Panc1 (cell line): ENCODE measurements around the gene ACSL5. TPM values are rescaled to one million over a fixed set of nuclear protein-coding genes. Genes with fewer than 3 reads are reported as not detected.

Source experiments
- ATAC-seq: fragments of 200-7000 bp; cut with Tn5 transposase; 2 replicates; pipeline ENCODE4 v1.9.1; 2020; ENCODE audit warnings: mild to moderate bottlenecking, moderate library complexity
- BruUV-seq: library from RNA; stranded (reverse); fragments of 400-500 nt; replicated peaks from 2 replicates; lab custom pipeline; 2021; lab: Mats Ljungman, UMichigan
- CTCF ChIA-PET: fragments of 300-600 bp; sonication (Branson Sonifier 250); formaldehyde crosslinking; loops from one replicate; lab custom pipeline; 2022; ENCODE audit warnings: antibody characterized with exemption; lab: Charles Lee
- POLR2A ChIA-PET: fragments of 300-600 bp; sonication (Branson Sonifier 250); formaldehyde crosslinking; loops from one replicate; lab custom pipeline; 2022; ENCODE audit warnings: antibody characterized with exemption; lab: Charles Lee
- DNase-seq: peaks from one replicate; pipeline ENCODE4 v3.0.0-alpha.2; 2010; ENCODE audit warnings: low read depth, low spot score
- H3K27ac ChIP-seq: 2 replicates; pipeline ENCODE4 v1.5.1; 2011; ENCODE audit warnings: mild to moderate bottlenecking, low read length, inconsistent platforms
- H3K27me3 ChIP-seq: fragments of 200-500 bp; sonication (Bioruptor generic); 2 replicates; pipeline ENCODE4 v1.6.0; 2014; ENCODE audit warnings: low read length, inconsistent platforms; ENCODE audit not compliant: control insufficient read depth, insufficient read depth
- H3K36me3 ChIP-seq: fragments of 200-500 bp; sonication (Bioruptor generic); 2 replicates; pipeline ENCODE4 v1.5.1; 2014; ENCODE audit warnings: inconsistent platforms, mild to moderate bottlenecking, low read length, moderate library complexity; ENCODE audit not compliant: control insufficient read depth, insufficient read depth
- H3K4me1 ChIP-seq: 2 replicates; pipeline ENCODE4 v1.5.1; 2011; ENCODE audit warnings: inconsistent platforms, mild to moderate bottlenecking, low read length, moderate library complexity; ENCODE audit not compliant: control insufficient read depth, insufficient read depth
- H3K4me3 ChIP-seq, 2 experiments: 2 replicates each; pipeline ENCODE4 v1.5.1; 2011 to 2012; ENCODE audit warnings: low read depth in 2 of 2, low read length in 2 of 2, mild to moderate bottlenecking in 2 of 2, inconsistent platforms in 1 of 2, moderate library complexity in 1 of 2
- H3K9me3 ChIP-seq: fragments of 200-500 bp; sonication (Bioruptor generic); 2 replicates; pipeline ENCODE4 v1.5.1; 2014; ENCODE audit warnings: low read depth, mild to moderate bottlenecking, inconsistent platforms, low read length, moderate library complexity; ENCODE audit not compliant: control insufficient read depth, insufficient read depth
- CTCF ChIP-seq: fragments of 450-650 bp; IDR thresholded peaks from 2 replicates; pipeline ENCODE4 v1.5.1; 2017; ENCODE audit warnings: mild to moderate bottlenecking
- POLR2AphosphoS5 ChIP-seq: IDR thresholded peaks from 2 replicates; pipeline ENCODE4 v1.6.1; 2012; ENCODE audit warnings: mild to moderate bottlenecking, low read depth, low read length, moderate library complexity
- REST ChIP-seq, 2 experiments: IDR thresholded peaks; 2 replicates each; pipeline ENCODE4 v1.6.1; 2011 to 2012; ENCODE audit warnings: low read depth in 2 of 2, control low read depth in 1 of 2, low read length in 1 of 2, mild to moderate bottlenecking in 1 of 2, moderate library complexity in 1 of 2; ENCODE audit not compliant: insufficient read depth in 1 of 2
- SIN3A ChIP-seq: IDR thresholded peaks from 2 replicates; pipeline ENCODE4 v1.6.1; 2012; ENCODE audit warnings: low read depth, mild to moderate bottlenecking, low read length, moderate library complexity, borderline replicate concordance; ENCODE audit not compliant: insufficient read depth
- TCF7L2 ChIP-seq: IDR thresholded peaks from 2 replicates; pipeline ENCODE4 v1.6.1; 2011; ENCODE audit warnings: mild to moderate bottlenecking, low read depth, low read length, inconsistent platforms
- in situ Hi-C: cut with HindIII; loops from 2 replicates; pipeline ENCODE4 v1.10.0; 2016; ENCODE audit warnings: low sequenced_read_pairs, low pct_unique_long_range_greater_than_20kb
- intact Hi-C: fragments of 100-400 bp; cut with micrococcal nuclease; formaldehyde crosslinking; loops from one replicate; pipeline ENCODE4 v1.10.0; 2022; ENCODE audit not compliant: unreplicated experiment
- total RNA-seq: library from RNA; stranded (reverse); gene quantifications from one replicate; pipeline ENCODE4 v1.2.1, GENCODE V29; 2021; ENCODE audit not compliant: unreplicated experiment

The ACSL5 gene
- total RNA-seq, 1 experiment from 2014 or later, result 2.4 TPM

DNA sequence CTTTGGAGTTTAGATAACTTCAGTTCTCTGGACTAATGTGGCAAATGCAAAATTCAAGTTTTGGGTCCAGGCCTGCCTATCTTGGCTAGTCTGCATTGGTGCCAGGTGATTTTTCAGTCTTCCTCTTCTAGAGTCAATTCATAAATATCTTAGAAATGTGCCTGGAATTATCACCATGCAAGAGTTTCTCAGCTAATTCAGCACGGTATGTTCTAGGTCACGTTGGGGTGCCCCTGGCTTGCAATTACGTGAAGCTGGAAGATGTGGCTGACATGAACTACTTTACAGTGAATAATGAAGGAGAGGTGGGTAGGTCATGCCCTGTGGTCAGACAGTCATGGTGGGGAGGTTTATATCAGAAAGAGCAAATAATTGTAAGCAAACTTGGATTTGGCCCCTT lies 47.8 kb downstream of the ACSL5 start:
- no peaks in the 10 kb centered on the region for H3K9me3 ChIP-seq
- TF ChIP-seq TCF7L2, result no peak
- no peak for ATAC-seq
- in situ Hi-C loops (no loop called here), intact Hi-C loops (no loop called here)
- no TSS peak for BruUV-seq
- DNase-seq, result no peak
- no peaks in the 10 kb centered on the region for H3K36me3 ChIP-seq
- no peak overlapping the region for H3K4me3 ChIP-seq
- no peak overlapping the region for H3K27ac ChIP-seq
- ChIA-PET CTCF (no interaction called here), POLR2A (no interaction called here)
- H3K4me1 ChIP-seq, result no peaks in the 10 kb centered on the region
- no peaks in the 10 kb centered on the region for H3K27me3 ChIP-seq

GRCh38 chr10:112424651-112425050 lies 50.7 kb downstream of the ACSL5 start:
- Histone ChIP-seq H3K9me3 (no peaks in the 10 kb centered on the region), H3K27ac (no peak overlapping the region), H3K4me3 (no peak overlapping the region), H3K36me3 (no peaks in the 10 kb centered on the region), H3K4me1 (no peaks in the 10 kb centered on the region), H3K27me3 (no peaks in the 10 kb centered on the region)
- ChIA-PET CTCF (no interaction called here), POLR2A (no interaction called here)
- BruUV-seq, result no TSS peak
- intact Hi-C loops, result no loop called here
- no peak for DNase-seq
- ATAC-seq, result no peak
- in situ Hi-C loops, result no loop called here
- TF ChIP-seq POLR2AphosphoS5 (no peak), TCF7L2 (no peak), SIN3A (no peak), REST (IDR thresholded peaks at IDR 0.05; ENCODE audit: insufficient read depth in 1 of 2, low read depth in 2 of 2, low read length in 1 of 2) (no peak)

- no peak overlapping the region for H3K4me3 ChIP-seq
- DNase-seq (no peak), ATAC-seq (no peak)
- H3K36me3 ChIP-seq, result peaks cover 10% of the 10 kb centered on the region
- H3K27me3 ChIP-seq, result no peaks in the 10 kb centered on the region
- intact Hi-C loops (no loop called here), in situ Hi-C loops (no loop called here)
- CTCF ChIA-PET, result no interaction called here
- no peak overlapping the region for H3K27ac ChIP-seq
- POLR2A ChIA-PET, result interaction anchor here (0.6 to 0.8 kb wide), 2 partner anchors 10 to 25 kb away, joined by 3 to 6 read pairs; no protein-coding TSS in a partner anchor
- TF ChIP-seq CTCF (no peak), POLR2AphosphoS5 (no peak), TCF7L2 (no peak), SIN3A (no peak), REST (IDR thresholded peaks at IDR 0.05; ENCODE audit: insufficient read depth in 1 of 2, low read depth in 2 of 2, low read length in 1 of 2) (no peak)
- no TSS peak for BruUV-seq
- H3K4me1 ChIP-seq, result no peaks in the 10 kb centered on the region
- no peaks in the 10 kb centered on the region for H3K9me3 ChIP-seq
These were observed 52.2 kb downstream of the ACSL5 start for GRCh38 chr10:112426111-112426510.
